Type B pancreatic cell (in vitro differentiated cells): Measurements from ENCODE around the gene IDS. TPM values are rescaled to one million over a fixed set of nuclear protein-coding genes. Genes with fewer than 3 reads are reported as not detected.
A peak's percentile ranks its signal among the peaks of the same experiment; 100 is the strongest.
"Not testable (repeated sequence)": the region's sequence is repeated elsewhere in the genome, so short reads cannot be mapped to it uniquely, and the experiment has no call there.

Experiments used
- DNase-seq: peaks from one replicate; pipeline ENCODE4 v3.0.0; 2021; ENCODE audit warnings: mixed read lengths; ENCODE audit not compliant: unreplicated experiment; ENCODE audit errors: extremely low spot score
- H3K27ac Mint-ChIP-seq: 2 replicates; pipeline ENCODE4 v1.8.0; 2021; ENCODE audit warnings: mild to moderate bottlenecking, mixed read lengths
- H3K27me3 Mint-ChIP-seq: 2 replicates; pipeline ENCODE4 v1.8.0; 2021; ENCODE audit warnings: mixed read lengths
- H3K36me3 Mint-ChIP-seq: 2 replicates; pipeline ENCODE4 v1.8.0; 2021; ENCODE audit warnings: mixed read lengths
- H3K4me1 Mint-ChIP-seq: one replicate; pipeline ENCODE4 v1.8.0; 2021; ENCODE audit warnings: mixed read lengths; ENCODE audit not compliant: unreplicated experiment
- H3K4me3 Mint-ChIP-seq: 2 replicates; pipeline ENCODE4 v1.8.0; 2021; ENCODE audit warnings: mild to moderate bottlenecking, mixed read lengths
- H3K9me3 Mint-ChIP-seq: 2 replicates; pipeline ENCODE4 v1.8.0; 2021; ENCODE audit warnings: mixed read lengths
- total RNA-seq: library from RNA; stranded (reverse); gene quantifications from 2 replicates; pipeline ENCODE4 v1.2.1, GENCODE V29; 2021; ENCODE audit warnings: low replicate concordance
- TF ChIP-seq, protein P1 (sequence below): fragments of 200-600 bp; sonication (generic); conservative IDR thresholded peaks from 2 replicates; pipeline ENCODE4 v1.5.0; 2021; ENCODE audit warnings: antibody characterized with exemption, mild to moderate bottlenecking

IDS gene
- total RNA-seq, 1 donor from 2014 or later, result 46.8 TPM

DNA sequence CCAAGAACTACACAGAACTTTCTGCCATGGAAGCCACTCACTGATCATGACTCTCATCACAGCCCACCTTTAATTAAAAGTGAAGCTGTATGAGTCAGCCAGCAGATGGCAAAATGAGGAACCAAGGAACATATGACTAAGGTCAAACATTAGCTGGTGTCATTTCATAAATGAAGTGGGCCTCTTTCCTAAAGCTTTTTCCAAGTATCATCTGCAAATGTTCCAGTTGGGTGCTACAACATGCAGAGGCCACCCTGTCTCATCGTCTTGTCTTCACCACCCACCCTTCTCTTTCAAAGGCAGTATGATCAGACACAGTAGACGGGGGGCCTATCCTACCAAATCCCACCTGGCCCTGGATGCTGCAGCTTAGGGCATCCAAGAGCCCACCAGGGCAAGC is 26.5 kb upstream of the IDS start:
- H3K9me3 Mint-ChIP-seq, result no peaks in the 10 kb centered on the region
- no peak overlapping the region for H3K4me3 Mint-ChIP-seq
- no peak overlapping the region for H3K27ac Mint-ChIP-seq
- TF ChIP-seq, protein P1, sequence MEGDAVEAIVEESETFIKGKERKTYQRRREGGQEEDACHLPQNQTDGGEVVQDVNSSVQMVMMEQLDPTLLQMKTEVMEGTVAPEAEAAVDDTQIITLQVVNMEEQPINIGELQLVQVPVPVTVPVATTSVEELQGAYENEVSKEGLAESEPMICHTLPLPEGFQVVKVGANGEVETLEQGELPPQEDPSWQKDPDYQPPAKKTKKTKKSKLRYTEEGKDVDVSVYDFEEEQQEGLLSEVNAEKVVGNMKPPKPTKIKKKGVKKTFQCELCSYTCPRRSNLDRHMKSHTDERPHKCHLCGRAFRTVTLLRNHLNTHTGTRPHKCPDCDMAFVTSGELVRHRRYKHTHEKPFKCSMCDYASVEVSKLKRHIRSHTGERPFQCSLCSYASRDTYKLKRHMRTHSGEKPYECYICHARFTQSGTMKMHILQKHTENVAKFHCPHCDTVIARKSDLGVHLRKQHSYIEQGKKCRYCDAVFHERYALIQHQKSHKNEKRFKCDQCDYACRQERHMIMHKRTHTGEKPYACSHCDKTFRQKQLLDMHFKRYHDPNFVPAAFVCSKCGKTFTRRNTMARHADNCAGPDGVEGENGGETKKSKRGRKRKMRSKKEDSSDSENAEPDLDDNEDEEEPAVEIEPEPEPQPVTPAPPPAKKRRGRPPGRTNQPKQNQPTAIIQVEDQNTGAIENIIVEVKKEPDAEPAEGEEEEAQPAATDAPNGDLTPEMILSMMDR, result no peak
- DNase-seq, result no peak
- H3K27me3 Mint-ChIP-seq, result no peaks in the 10 kb centered on the region
- H3K36me3 Mint-ChIP-seq, result no peaks in the 10 kb centered on the region
- H3K4me1 Mint-ChIP-seq, result peaks cover 4% of the 10 kb centered on the region

DNA sequence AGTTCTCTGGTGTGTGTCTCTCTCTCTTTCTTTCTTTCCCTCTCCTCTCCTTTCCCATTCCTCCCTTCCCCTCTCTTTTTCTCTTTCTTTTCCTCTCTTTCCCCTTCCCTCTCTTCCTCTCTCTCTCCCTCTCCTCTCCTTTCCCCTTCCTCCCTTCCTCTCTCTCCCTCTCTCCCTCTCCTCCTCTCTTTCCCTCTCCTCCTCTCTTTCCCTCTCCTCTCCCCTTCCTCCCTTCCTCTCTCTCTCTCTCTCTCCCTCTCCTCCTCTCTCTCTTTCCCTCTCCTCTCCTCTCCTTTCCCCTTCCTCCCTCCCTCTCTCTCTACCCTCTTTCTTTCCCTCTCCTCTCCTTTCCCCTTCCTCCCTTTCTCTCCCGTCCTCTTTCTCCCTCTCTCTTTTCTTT is 23.3 kb upstream of the IDS start:
- Mint-ChIP-seq H3K9me3 (no peaks in the 10 kb centered on the region), H3K27me3 (no peaks in the 10 kb centered on the region), H3K36me3 (no peaks in the 10 kb centered on the region), H3K4me3 (no peak overlapping the region), H3K27ac (peak overlapping the region; percentile 83), H3K4me1 (peaks cover 4% of the 10 kb centered on the region)
- TF ChIP-seq, protein P1, result no peak
- DNase-seq, result no peak

DNA sequence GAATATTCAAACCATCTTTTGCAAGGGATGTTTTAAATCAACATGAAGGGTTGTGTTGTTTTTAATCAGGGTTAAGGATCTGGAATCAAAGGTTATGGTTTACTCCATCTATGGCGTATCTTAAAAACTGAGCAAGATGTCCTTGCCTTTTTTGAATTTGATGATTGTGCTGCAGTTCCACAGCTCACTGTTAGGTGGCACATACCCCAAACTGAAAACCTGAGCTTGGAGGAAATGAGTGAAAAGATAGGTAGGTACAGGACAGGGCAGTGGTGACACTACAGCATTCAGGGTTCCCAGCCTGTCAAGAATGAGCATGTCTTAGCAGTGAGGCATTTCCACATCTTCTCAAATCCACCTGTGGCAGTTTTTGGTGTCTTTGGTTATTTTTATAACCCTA is 22.6 kb upstream of the IDS start:
- TF ChIP-seq, protein P1, result peak; percentile 62
- Mint-ChIP-seq H3K4me3 (peak overlapping the region; percentile 21), H3K4me1 (peaks cover 4% of the 10 kb centered on the region), H3K36me3 (no peaks in the 10 kb centered on the region), H3K27ac (peak overlapping the region; percentile 83), H3K9me3 (no peaks in the 10 kb centered on the region), H3K27me3 (no peaks in the 10 kb centered on the region)
- no peak for DNase-seq

DNA sequence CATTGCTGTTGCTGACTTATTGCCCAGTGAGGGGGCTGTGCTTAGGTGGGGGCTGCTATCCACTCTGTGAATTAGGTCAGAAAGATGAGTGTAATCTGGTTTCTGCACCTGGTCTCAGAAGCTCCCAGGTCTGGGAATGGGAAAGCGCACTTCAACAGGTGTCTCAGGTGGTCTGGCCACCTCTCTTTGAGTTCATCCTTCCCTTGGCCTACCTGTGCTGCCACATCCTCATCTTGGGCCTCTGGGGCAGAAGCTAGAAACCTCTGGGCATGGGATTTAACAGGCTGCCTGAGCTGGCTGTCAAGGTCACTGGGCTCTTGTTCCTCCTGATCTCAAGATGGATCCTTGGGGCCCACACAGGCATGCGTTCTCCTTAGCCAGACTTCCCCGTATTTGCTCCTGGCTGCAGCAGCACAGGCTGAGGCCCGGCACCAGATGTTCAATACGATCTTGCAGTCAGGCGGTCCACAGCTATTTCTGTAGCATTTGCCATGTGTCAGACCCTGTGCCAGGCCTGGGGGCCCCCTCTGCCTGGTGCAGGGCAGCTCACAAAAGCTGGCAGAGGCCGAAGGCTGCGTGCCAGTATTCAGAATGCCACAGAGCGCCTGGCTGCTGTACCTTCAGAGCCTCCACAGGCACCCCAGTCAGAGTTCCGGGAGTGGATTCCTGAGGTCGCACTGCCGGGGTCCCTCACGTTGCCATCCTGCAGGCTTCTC is 21.4 kb upstream of the IDS start:
- not testable (repeated sequence) for H3K4me3 Mint-ChIP-seq, H3K4me1 Mint-ChIP-seq, H3K36me3 Mint-ChIP-seq, H3K9me3 Mint-ChIP-seq, DNase-seq, H3K27ac Mint-ChIP-seq, H3K27me3 Mint-ChIP-seq

DNA sequence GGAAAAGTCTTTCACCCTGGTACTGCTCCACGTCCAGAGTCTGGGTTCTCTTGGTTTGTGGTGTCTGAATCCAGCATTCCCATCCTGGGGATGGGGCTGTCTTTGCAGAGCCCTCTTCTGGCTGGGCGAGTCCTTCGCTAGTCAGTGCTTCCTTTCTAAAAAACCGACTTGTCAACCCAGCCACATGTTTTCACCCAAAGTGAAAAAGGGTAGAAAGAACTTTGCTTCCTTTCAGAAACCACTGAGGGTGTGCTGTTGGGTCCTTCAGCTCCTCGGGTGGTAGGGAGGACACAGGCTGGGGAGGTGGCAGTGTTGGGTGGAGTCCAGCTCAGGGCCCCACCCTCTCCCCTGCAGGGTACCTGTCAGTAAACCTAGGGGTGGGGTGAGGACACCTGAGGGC is 20.8 kb upstream of the IDS start:
- not testable (repeated sequence) for H3K27me3 Mint-ChIP-seq, H3K27ac Mint-ChIP-seq, DNase-seq, H3K4me3 Mint-ChIP-seq, H3K36me3 Mint-ChIP-seq, H3K9me3 Mint-ChIP-seq, H3K4me1 Mint-ChIP-seq

DNA sequence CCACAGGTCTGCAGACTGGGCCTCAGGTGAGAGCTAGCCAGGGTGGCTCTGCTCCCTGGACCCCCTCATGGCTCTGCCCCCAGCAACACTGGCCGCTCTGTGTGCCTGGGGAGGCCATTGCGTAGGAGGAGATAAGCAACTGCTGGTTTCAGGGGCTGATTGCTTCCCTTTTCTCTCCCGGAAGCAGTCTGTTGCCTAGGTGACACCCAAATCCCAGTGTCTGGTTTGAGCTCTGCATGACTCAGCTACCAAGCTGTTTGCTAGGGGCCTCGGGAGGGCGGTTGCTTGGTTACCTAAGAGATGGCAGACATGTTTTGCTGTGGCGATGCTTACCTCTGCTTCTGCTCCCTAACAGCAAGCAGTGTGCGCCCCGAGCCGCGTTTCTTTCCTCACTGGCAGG is 20.3 kb upstream of the IDS start:
- H3K4me3 Mint-ChIP-seq, H3K4me1 Mint-ChIP-seq, DNase-seq, H3K27ac Mint-ChIP-seq, H3K27me3 Mint-ChIP-seq, H3K9me3 Mint-ChIP-seq, H3K36me3 Mint-ChIP-seq: not testable (repeated sequence)

DNA sequence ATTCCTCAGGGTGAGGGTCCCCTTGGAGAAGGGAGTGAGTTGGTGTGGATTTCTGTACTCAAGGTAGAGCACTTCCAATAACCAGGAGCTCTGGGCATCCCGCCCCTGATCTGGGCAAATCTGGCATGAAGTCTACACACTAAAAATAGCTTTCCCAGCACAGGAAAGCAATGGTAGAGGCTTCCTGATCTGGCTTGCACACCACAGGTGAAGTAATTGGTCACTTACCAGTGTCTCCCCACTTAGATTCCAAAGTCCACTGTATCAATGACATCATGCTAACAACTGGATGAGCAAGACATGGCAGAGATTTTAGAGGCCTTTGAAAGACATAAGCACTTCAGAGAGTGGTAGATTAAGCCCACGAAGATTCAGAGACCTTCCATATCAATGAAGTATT is 17.8 kb upstream of the IDS start:
- H3K27ac Mint-ChIP-seq, result no peak overlapping the region
- H3K36me3 Mint-ChIP-seq, result no peaks in the 10 kb centered on the region
- DNase-seq, result no peak
- no peaks in the 10 kb centered on the region for H3K9me3 Mint-ChIP-seq
- no peak overlapping the region for H3K4me3 Mint-ChIP-seq
- peaks cover 4% of the 10 kb centered on the region for H3K4me1 Mint-ChIP-seq
- H3K27me3 Mint-ChIP-seq, result no peaks in the 10 kb centered on the region
- TF ChIP-seq, protein P1, result no peak
